T-helper 2 cell treated with Interferon-gamma antibody and Interleukin-4, amounts not matched to agents 5 μg/mL and 100 μg/mL, for 36 hours (primary cell): Measurements from ENCODE around the gene TMSB4X.
A peak's percentile ranks its signal among the peaks of the same experiment; 100 is the strongest.
"Not testable (repeated sequence)": the region's sequence is repeated elsewhere in the genome, so short reads cannot be mapped to it uniquely, and the experiment has no call there.

ENCODE experiments used
- DNase-seq: peaks from one replicate; pipeline ENCODE4 v3.0.0; 2021; ENCODE audit warnings: low spot score
- H3K27ac Mint-ChIP-seq: one replicate; pipeline ENCODE4 v1.8.0; 2021; ENCODE audit warnings: mild to moderate bottlenecking, mixed read lengths
- H3K27me3 Mint-ChIP-seq: one replicate; pipeline ENCODE4 v1.8.0; 2021; ENCODE audit warnings: low read depth, mixed read lengths
- H3K36me3 Mint-ChIP-seq: one replicate; pipeline ENCODE4 v1.8.0; 2021; ENCODE audit warnings: low read depth, mixed read lengths
- H3K4me1 Mint-ChIP-seq: one replicate; pipeline ENCODE4 v1.8.0; 2021; ENCODE audit warnings: low read depth, mixed read lengths
- H3K4me3 Mint-ChIP-seq: one replicate; pipeline ENCODE4 v1.8.0; 2022; ENCODE audit warnings: mild to moderate bottlenecking, moderate library complexity, mixed read lengths
- H3K9me3 Mint-ChIP-seq: one replicate; pipeline ENCODE4 v1.8.0; 2021; ENCODE audit warnings: mixed read lengths

Gene TMSB4X

DNA sequence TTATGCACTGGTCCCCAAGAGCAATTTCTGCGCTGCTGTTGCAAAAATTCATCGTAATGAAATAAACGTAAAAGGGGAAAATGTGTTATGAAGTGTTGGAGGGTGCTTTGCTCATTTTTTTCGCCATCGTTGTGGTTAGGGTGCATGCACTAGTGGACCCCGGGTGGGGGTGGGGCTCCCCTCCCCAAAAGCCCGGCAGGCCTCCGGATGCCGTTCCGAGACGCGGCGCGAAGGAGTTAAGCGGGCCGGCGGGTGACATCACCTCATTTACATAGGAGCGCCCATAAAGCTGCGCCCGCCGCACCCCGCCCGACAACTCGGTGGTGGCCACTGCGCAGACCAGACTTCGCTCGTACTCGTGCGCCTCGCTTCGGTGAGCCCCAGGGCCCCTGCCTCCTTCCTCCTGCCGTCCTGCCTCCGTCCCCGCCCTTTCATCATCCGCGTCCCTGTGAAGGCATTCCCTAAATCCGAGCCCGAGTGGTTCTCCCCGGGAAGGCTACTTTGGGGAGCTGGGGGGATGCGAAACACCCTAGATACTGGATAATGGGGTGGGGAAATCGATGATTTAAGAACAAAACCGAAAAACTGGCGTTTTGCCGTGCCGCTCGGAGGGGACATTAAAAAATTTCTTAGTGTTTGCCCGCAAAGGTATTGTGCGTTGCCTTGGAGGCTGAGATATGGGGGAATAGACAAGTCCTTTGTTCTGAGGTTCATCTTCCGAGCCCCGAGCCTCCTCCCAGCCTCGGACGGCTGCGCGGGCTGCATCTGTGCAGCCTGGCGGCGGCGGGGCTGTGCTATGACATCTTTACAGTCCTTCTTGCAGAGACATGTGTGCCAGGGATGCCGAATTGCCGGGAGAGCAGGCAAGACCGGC lies at the start of gene TMSB4X:
TMSB4X (plus strand) TSS at position 315 of the 874 bp plus-strand sequence.
- Mint-ChIP-seq H3K4me1 (peaks cover 37% of the 10 kb centered on the region), H3K27ac (peak within 1 kb of the TSS; percentile 99), H3K36me3 (peaks cover 41% of the 10 kb centered on the region), H3K27me3 (peaks cover 2% of the 10 kb centered on the region), H3K9me3 (no peaks in the 10 kb centered on the region), H3K4me3 (peak within 1 kb of the TSS; percentile 99)
- DNase-seq: peak; percentile 83

DNA sequence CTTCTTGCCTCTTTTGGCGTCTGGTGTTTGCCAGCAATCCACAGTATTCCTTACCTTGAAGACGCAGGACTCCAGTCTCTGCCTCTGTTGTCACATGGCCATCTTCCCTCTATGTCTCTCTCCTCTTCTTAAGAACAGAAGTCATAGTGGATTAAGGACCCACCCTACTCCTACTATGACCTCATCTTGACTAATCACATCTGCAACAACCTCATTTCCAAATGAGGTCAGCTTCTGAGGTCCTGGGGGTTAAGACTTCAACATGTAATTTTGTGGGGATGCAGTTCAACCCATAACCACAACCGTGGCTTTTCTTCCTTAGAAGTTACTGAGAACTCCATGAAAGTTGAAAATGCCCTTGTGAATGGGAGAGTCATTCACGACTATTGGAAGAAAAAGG lies 45.2 kb upstream of the TMSB4X start:
- Mint-ChIP-seq H3K27ac (no peak overlapping the region), H3K36me3 (no peaks in the 10 kb centered on the region), H3K4me1 (peaks cover 6% of the 10 kb centered on the region), H3K27me3 (no peaks in the 10 kb centered on the region), H3K9me3 (no peaks in the 10 kb centered on the region), H3K4me3 (no peak overlapping the region)
- DNase-seq: no peak

DNA sequence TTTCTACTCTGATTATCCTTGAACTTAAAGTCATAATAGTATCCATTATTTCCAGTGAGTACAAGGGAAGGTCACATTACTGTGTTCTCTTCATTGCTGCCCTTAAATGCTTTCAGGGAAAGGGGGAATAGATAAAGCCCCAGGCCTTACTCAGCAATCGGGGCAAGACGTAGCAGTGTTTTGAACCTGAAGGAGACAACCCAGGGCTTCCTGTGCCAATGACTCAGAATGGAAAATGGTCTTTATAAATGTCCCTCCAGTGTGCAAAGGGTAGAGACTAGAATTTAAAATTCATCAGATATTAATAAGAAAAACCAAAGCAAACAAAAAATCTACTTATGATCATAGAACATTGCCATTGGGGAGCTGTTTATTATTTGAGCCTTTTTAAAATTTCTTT lies 44.8 kb upstream of the TMSB4X start:
- no peaks in the 10 kb centered on the region for H3K9me3 Mint-ChIP-seq
- H3K27ac Mint-ChIP-seq: no peak overlapping the region

DNA sequence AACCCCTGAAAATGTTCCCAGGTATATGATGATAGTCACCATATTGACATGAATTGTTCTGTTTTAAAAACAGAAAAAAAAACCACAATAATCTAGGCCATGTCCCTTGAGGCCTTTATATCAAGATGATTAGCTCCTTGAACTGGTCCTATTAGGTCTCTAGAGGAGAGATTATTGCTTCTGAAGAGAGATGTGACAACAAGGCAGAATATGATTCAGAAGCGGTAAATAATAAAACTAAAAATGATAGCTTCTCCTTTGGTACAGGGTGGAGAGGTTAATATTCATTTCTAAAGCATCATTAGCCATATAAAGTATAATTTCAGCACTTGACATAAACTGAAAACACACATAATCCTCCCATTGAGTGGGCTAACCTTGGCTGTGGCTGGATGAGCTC lies 42.7 kb upstream of the TMSB4X start:
- DNase-seq: no peak
- Mint-ChIP-seq H3K27me3 (no peaks in the 10 kb centered on the region), H3K4me1 (peaks cover 6% of the 10 kb centered on the region)

More for the DNA sequence above, 44.8 kb upstream of the TMSB4X start:
- Mint-ChIP-seq H3K4me1 (peaks cover 6% of the 10 kb centered on the region), H3K4me3 (no peak overlapping the region), H3K27me3 (no peaks in the 10 kb centered on the region), H3K36me3 (no peaks in the 10 kb centered on the region)
- no peak for DNase-seq

DNA sequence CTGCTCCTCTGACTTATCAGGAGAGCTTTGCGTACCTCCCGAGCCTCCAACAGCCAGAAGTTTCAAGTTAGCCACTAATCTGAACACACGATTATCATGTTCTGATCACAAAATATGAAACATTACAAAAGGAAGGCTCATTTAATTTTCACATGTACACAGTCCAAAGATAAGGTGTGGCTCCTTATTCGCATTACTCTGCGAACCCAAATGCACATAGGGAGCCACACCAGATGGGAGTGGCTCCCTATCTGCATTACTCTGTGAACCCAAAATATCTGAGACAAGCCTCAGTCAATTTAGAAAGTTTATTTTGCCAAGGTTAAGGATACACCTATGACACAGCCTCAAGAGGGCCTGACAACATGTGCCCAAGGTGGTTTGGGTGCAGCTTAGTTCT lies 40.1 kb upstream of the TMSB4X start:
- no peak for DNase-seq
- H3K9me3 Mint-ChIP-seq: no peaks in the 10 kb centered on the region
- H3K4me3 Mint-ChIP-seq: no peak overlapping the region
- no peak overlapping the region for H3K27ac Mint-ChIP-seq
- H3K36me3 Mint-ChIP-seq: no peaks in the 10 kb centered on the region
- H3K27me3 Mint-ChIP-seq: no peaks in the 10 kb centered on the region
- H3K4me1 Mint-ChIP-seq: peaks cover 6% of the 10 kb centered on the region

More for the DNA sequence above, 42.7 kb upstream of the TMSB4X start:
- Mint-ChIP-seq H3K27ac (no peak overlapping the region), H3K36me3 (no peaks in the 10 kb centered on the region), H3K9me3 (no peaks in the 10 kb centered on the region), H3K4me3 (no peak overlapping the region)

DNA sequence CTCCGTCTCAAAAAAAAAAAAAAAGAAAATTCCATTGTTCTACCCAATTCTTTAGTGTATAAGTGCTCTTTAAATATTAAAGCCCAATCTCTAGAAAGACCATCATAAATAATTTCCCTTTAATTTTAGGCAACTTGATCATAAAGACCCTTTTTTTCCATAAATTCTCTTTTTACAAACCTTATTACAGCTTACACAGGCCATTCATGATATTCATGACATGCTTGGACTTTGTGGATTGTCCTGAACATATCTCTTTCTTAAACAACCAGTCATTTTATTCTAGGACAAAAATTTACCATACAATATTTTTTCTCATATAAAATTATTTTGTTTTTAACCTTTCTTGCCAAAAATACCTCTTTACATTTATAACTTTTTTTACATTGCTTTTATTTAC lies 38.0 kb upstream of the TMSB4X start:
- H3K4me3 Mint-ChIP-seq: no peak overlapping the region
- DNase-seq: no peak
- H3K27me3 Mint-ChIP-seq: no peaks in the 10 kb centered on the region
- H3K4me1 Mint-ChIP-seq: peaks cover 6% of the 10 kb centered on the region
- no peaks in the 10 kb centered on the region for H3K9me3 Mint-ChIP-seq
- H3K36me3 Mint-ChIP-seq: no peaks in the 10 kb centered on the region
- H3K27ac Mint-ChIP-seq: no peak overlapping the region

DNA sequence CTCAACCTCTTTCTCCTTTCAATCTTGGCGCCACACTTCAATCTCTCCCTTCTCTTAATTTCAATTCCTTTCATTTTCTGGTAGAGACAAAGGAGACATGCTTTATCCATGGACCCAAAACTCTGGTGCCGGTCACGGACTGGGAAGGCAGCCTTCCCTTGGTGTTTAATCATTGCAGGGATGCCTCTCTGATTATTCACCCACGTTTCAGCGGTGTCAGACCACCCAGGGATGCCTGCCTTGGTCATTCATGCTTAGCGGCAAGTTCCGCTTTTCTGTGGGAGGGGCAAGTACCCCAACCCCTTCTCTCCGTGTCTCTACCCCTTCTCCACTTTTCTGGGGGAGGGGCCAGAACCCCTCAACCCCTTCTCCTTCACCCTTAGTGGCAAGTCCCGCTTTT lies 34.4 kb upstream of the TMSB4X start:
- H3K36me3 Mint-ChIP-seq, H3K9me3 Mint-ChIP-seq, H3K27ac Mint-ChIP-seq, H3K27me3 Mint-ChIP-seq, H3K4me3 Mint-ChIP-seq, DNase-seq, H3K4me1 Mint-ChIP-seq: not testable (repeated sequence)

DNA sequence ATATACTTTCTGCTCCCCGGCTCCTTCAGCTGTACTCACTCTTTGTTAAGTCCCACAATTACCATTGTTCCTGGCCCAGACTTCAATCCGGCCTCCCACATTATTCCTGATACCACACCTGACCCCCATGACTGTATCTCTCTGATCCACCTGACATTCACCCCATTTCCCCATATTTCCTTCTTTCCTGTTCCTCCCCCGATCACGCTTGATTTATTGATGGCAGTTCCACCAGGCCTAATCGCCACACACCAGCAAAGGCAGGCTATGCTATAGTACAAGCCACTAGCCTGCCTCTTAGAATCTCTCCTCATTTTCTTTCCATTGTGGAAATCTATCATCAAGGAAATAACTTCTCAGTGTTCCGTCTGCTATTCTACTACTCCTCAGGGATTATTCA lies 31.3 kb upstream of the TMSB4X start:
- not testable (repeated sequence) for H3K27me3 Mint-ChIP-seq, H3K27ac Mint-ChIP-seq, H3K4me3 Mint-ChIP-seq, DNase-seq, H3K9me3 Mint-ChIP-seq, H3K36me3 Mint-ChIP-seq
- H3K4me1 Mint-ChIP-seq: peaks cover 19% of the 10 kb centered on the region

DNA sequence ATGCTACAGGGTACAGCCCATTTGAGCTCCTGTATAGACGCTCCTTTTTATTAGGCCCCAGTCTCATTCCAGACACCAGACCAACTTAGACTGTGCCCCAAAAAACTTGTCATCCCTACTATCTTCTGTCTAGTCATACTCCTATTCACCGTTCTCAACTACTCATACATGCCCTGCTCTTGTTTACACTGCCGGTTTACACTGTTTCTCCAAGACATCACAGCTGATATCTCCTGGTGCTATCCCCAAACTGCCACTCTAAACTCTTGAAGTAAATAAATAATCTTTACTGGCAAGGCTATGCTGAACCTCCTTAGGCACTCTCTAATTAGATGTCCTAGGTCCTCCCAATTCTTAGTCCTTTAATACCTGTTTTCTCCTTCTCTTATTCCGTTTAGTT lies 30.5 kb upstream of the TMSB4X start:
- peaks cover 25% of the 10 kb centered on the region for H3K4me1 Mint-ChIP-seq
- DNase-seq, H3K9me3 Mint-ChIP-seq, H3K27me3 Mint-ChIP-seq, H3K36me3 Mint-ChIP-seq, H3K27ac Mint-ChIP-seq, H3K4me3 Mint-ChIP-seq: not testable (repeated sequence)

DNA sequence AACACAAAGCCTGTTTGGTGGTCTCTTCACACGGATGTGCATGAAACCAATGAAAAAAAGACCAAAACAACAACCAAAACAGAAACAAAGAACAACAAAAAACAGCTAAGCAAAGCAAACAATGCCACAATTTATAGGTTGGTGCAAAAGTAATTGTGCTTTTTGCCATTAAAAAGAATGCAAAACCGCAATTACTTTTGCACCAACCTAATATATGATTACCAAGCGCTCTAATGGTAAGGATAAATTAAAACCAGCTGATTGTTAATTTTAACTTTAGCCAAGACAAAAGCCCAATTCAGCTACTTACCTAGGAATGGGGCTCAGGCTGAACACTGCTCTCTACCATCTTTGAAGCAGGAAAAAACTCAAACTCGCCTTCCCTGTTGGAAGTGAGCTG lies 29.4 kb upstream of the TMSB4X start:
- no peak overlapping the region for H3K27ac Mint-ChIP-seq
- no peaks in the 10 kb centered on the region for H3K9me3 Mint-ChIP-seq
- no peaks in the 10 kb centered on the region for H3K27me3 Mint-ChIP-seq
- no peak overlapping the region for H3K4me3 Mint-ChIP-seq
- no peak for DNase-seq
- H3K36me3 Mint-ChIP-seq: no peaks in the 10 kb centered on the region
- H3K4me1 Mint-ChIP-seq: peaks cover 35% of the 10 kb centered on the region

DNA sequence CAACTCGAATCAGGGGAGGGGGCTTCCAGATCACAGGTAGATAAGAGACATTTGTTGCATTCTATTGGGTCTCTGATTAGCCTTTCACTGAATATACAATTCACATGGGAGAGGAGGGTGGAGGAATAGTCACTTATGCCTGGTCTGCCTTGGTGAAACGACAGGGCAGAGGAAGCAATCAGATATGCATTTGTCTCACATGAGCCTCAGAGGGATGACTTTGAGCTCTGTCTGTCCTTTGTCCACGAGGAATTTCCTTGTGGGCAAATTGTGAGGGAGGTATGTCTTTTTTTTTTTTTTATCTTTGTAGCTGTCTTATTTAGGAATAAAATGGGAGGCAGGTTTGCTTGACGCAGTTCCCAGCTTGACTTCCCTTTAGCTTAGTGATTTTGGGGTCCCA lies 28.5 kb upstream of the TMSB4X start:
- Mint-ChIP-seq H3K36me3 (no peaks in the 10 kb centered on the region), H3K4me3 (no peak overlapping the region), H3K27me3 (no peaks in the 10 kb centered on the region), H3K4me1 (peaks cover 43% of the 10 kb centered on the region), H3K9me3 (no peaks in the 10 kb centered on the region), H3K27ac (no peak overlapping the region)
- no peak for DNase-seq

DNA sequence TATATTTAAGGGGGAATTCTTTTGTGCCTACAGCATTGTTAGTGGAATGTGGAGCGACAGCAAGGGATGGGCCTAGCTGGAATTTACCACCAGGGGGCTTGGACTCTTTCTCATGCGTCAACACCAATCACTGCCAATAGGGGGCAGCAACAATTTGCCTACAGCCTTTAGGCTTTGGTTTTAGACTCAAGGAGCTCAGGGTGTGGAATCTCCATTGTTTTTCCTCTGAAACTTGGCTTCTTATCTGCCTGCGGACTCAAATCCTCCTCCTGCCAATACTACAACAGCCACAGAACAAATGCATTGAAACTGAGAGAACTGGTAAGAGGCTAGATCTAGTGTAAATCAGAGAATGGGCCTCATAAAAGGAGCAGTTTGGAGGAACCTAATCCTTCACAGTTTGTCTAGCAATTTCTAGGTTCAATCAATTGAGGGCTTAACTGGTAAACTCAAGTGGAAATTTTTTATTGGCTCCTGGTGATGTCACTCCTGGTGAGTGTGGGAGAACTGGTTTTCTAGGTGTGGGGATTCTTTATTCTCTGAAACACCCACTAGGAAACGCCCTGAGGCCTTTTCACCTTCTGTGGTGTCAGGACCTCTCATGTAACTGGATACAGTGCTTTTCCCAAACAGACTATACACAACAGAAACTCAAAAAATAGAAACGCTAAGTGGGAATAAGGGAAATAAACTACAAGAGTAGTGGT lies 27.9 kb upstream of the TMSB4X start:
- peak; percentile 62 for DNase-seq
- peaks cover 48% of the 10 kb centered on the region for H3K4me1 Mint-ChIP-seq
- H3K27ac Mint-ChIP-seq: peak overlapping the region; percentile 88
- no peaks in the 10 kb centered on the region for H3K36me3 Mint-ChIP-seq
- H3K9me3 Mint-ChIP-seq: no peaks in the 10 kb centered on the region
- peak overlapping the region; percentile 73 for H3K4me3 Mint-ChIP-seq
- H3K27me3 Mint-ChIP-seq: no peaks in the 10 kb centered on the region

DNA sequence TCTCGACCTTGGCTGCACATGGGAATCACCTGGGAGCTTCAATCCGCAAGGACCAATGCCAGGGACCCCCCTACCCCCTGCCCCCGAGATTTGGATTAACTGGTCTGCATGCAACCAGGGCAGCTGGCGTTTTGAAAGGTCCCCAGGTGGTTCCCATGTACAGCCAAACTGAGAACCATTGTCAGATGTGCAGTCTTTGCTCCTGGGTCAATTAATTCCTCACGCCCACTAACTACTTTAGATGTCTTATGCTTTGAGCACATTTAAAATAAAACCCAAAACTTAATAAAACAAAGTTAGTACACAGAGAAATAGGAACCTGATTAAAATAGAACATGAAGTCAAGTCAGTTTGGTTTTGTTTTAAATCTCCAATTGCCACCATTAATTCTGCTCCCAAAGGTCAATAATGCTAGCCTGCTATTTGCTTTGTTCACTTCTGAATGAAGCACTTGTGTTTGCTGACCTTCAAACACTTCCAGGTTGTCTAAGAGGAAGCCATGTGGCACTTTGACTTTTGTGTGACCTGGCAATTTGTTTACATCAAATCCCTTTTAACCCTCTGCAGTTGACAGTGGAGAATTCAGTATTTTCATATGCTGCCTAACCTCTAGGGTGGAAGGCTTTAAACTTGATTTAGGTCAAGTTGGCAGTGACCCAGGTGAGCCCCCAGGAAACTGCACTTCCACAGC lies 27.2 kb upstream of the TMSB4X start:
- H3K9me3 Mint-ChIP-seq: no peaks in the 10 kb centered on the region
- peak overlapping the region; percentile 20 for H3K27ac Mint-ChIP-seq
- no peaks in the 10 kb centered on the region for H3K36me3 Mint-ChIP-seq
- DNase-seq: no peak
- peak overlapping the region; percentile 73 for H3K4me3 Mint-ChIP-seq
- H3K27me3 Mint-ChIP-seq: no peaks in the 10 kb centered on the region
- peaks cover 52% of the 10 kb centered on the region for H3K4me1 Mint-ChIP-seq

DNA sequence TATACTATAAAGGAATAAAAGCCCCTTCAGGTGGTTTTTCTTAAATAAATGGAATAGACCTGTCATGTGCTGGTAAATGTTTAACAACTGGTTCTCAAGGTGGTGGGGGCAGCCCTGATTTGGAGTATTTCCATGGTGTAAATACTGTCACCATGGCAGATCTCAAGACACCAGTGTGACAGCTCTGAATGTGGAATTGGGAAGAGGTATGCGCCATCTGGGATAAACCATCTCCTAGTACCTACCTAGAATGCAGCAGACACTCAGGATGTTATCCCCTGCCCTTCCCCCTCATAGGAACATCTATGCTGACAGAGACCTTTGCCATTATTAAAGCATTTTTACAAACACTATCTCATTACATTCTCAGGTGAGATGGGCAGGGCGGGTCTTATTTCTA lies 26.4 kb upstream of the TMSB4X start:
- no peak for DNase-seq
- H3K4me3 Mint-ChIP-seq: no peak overlapping the region
- H3K27me3 Mint-ChIP-seq: no peaks in the 10 kb centered on the region
- H3K27ac Mint-ChIP-seq: peak overlapping the region; percentile 52
- no peaks in the 10 kb centered on the region for H3K9me3 Mint-ChIP-seq
- H3K4me1 Mint-ChIP-seq: peaks cover 59% of the 10 kb centered on the region
- H3K36me3 Mint-ChIP-seq: no peaks in the 10 kb centered on the region
